ENCODE data around the gene HIGD2A. TPM values are rescaled to one million over a fixed set of nuclear protein-coding genes. Genes with fewer than 3 reads are reported as not detected.

Gene HIGD2A
- total RNA-seq, 1 experiment from 2014 or later = 98.2 TPM

DNA sequence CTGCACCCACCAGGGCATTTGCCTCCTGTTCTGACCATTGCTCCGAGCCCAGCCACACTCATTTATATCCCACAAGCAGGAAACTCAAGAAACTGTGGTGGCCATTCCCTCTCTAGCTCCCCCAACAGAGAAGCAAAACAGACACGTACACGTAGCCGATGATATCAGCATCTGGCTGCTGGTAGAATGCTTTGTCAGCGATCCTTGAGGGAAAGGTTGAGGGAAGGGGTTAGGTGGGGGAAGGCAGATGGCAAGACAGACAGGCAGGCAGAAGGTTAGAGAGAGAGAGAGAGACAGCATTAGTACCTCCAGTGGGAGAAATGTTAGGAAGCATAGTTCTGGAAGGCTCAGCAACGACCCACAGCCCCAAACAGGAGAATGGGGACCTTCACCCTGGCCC is 7.8 kb downstream of the HIGD2A start (continued):
- no peak for TF ChIP-seq GABPB1 (CRISPR knock-in tag; IDR thresholded peaks at IDR 0.05)
- TF ChIP-seq, protein P1, sequence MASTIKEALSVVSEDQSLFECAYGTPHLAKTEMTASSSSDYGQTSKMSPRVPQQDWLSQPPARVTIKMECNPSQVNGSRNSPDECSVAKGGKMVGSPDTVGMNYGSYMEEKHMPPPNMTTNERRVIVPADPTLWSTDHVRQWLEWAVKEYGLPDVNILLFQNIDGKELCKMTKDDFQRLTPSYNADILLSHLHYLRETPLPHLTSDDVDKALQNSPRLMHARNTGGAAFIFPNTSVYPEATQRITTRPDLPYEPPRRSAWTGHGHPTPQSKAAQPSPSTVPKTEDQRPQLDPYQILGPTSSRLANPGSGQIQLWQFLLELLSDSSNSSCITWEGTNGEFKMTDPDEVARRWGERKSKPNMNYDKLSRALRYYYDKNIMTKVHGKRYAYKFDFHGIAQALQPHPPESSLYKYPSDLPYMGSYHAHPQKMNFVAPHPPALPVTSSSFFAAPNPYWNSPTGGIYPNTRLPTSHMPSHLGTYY (CRISPR knock-in tag; IDR thresholded peaks at IDR 0.05) = no peak
- TF ChIP-seq NR3C1 (CRISPR knock-in tag; conservative IDR thresholded peaks at IDR 0.05; ENCODE audit: low read depth) = no peak

DNA sequence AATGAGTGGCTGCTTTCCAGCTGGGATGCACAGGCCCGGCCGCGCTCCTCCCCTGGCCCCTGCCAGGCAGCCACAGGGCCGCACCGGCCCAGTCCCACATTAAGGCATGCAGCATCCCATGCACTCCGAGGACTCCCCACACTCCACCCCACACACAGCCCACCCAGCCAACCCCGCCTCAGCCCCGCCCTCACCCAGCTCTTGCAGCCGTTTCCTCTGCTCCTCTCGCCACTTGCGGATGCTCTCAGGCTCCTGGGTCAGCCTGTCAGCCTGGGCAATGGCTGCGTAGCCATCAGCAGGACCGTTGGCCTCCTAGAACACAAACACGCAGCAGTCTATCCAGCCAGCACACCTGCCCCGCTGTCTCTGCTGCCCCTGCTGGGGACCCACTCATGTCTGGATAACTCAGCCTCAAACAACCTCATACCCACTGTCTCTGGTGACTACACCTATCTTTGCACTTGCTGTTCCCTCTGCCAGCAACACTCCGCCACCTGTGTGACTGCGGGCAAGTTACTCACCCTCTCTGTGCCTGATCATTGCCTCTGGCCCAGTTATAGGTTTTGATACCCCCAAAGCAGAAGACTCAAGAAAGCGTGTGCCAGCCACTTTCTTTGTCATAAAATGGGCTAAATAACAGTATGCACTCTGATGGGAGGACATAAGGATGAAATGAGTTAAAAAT is 9.3 kb downstream of the HIGD2A start:
- Mint-ChIP-seq H3K9me3 (no peaks in the 10 kb centered on the region), H3K4me3 (no peak overlapping the region), H3K27ac (no peak overlapping the region), H3K27me3 (ENCODE audit: low read depth) (no peaks in the 10 kb centered on the region; the same call in 1 of the 2 replicates), H3K36me3 (no peaks in the 10 kb centered on the region), H3K4me1 (no peaks in the 10 kb centered on the region)
- ChIA-PET CTCF (no interaction called here), POLR2A (no interaction called here)
- no peak for ATAC-seq
- no peak for DNase-seq (ENCODE audit: low spot score)
- TF ChIP-seq RELA (CRISPR knock-in tag; IDR thresholded peaks at IDR 0.05; ENCODE audit: borderline replicate concordance) = no peak
- TF ChIP-seq, protein P2, sequence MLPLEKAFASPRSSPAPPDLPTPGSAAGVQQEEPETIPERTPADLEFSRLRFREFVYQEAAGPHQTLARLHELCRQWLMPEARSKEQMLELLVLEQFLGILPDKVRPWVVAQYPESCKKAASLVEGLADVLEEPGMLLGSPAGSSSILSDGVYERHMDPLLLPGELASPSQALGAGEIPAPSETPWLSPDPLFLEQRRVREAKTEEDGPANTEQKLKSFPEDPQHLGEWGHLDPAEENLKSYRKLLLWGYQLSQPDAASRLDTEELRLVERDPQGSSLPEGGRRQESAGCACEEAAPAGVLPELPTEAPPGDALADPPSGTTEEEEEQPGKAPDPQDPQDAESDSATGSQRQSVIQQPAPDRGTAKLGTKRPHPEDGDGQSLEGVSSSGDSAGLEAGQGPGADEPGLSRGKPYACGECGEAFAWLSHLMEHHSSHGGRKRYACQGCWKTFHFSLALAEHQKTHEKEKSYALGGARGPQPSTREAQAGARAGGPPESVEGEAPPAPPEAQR (CRISPR knock-in tag; IDR thresholded peaks at IDR 0.05) = no peak
- TF ChIP-seq ESRRA (CRISPR knock-in tag; IDR thresholded peaks at IDR 0.05; ENCODE audit: borderline replicate concordance) = no peak
- TF ChIP-seq, protein P3, sequence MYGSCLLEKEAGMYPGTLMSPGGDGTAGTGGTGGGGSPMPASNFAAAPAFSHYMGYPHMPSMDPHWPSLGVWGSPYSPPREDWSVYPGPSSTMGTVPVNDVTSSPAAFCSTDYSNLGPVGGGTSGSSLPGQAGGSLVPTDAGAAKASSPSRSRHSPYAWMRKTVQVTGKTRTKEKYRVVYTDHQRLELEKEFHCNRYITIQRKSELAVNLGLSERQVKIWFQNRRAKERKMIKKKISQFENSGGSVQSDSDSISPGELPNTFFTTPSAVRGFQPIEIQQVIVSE (CRISPR knock-in tag; IDR thresholded peaks at IDR 0.05; ENCODE audit: borderline replicate concordance) = no peak
- TF ChIP-seq, protein P4, sequence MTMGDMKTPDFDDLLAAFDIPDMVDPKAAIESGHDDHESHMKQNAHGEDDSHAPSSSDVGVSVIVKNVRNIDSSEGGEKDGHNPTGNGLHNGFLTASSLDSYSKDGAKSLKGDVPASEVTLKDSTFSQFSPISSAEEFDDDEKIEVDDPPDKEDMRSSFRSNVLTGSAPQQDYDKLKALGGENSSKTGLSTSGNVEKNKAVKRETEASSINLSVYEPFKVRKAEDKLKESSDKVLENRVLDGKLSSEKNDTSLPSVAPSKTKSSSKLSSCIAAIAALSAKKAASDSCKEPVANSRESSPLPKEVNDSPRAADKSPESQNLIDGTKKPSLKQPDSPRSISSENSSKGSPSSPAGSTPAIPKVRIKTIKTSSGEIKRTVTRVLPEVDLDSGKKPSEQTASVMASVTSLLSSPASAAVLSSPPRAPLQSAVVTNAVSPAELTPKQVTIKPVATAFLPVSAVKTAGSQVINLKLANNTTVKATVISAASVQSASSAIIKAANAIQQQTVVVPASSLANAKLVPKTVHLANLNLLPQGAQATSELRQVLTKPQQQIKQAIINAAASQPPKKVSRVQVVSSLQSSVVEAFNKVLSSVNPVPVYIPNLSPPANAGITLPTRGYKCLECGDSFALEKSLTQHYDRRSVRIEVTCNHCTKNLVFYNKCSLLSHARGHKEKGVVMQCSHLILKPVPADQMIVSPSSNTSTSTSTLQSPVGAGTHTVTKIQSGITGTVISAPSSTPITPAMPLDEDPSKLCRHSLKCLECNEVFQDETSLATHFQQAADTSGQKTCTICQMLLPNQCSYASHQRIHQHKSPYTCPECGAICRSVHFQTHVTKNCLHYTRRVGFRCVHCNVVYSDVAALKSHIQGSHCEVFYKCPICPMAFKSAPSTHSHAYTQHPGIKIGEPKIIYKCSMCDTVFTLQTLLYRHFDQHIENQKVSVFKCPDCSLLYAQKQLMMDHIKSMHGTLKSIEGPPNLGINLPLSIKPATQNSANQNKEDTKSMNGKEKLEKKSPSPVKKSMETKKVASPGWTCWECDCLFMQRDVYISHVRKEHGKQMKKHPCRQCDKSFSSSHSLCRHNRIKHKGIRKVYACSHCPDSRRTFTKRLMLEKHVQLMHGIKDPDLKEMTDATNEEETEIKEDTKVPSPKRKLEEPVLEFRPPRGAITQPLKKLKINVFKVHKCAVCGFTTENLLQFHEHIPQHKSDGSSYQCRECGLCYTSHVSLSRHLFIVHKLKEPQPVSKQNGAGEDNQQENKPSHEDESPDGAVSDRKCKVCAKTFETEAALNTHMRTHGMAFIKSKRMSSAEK (CRISPR knock-in tag; IDR thresholded peaks at IDR 0.05; ENCODE audit: borderline replicate concordance) = no peak
- no peak for TF ChIP-seq GTF2I (CRISPR knock-in tag; conservative IDR thresholded peaks at IDR 0.05)
- TF ChIP-seq ZNF423 (CRISPR knock-in tag; IDR thresholded peaks at IDR 0.05) = no peak
- TF ChIP-seq ZNF396 (CRISPR knock-in tag; IDR thresholded peaks at IDR 0.05; ENCODE audit: borderline replicate concordance) = no peak
- no peak for TF ChIP-seq RORB (CRISPR knock-in tag; IDR thresholded peaks at IDR 0.05)
- TF ChIP-seq ZNF416 (CRISPR knock-in tag; IDR thresholded peaks at IDR 0.05) = no peak
- TF ChIP-seq, protein P5, sequence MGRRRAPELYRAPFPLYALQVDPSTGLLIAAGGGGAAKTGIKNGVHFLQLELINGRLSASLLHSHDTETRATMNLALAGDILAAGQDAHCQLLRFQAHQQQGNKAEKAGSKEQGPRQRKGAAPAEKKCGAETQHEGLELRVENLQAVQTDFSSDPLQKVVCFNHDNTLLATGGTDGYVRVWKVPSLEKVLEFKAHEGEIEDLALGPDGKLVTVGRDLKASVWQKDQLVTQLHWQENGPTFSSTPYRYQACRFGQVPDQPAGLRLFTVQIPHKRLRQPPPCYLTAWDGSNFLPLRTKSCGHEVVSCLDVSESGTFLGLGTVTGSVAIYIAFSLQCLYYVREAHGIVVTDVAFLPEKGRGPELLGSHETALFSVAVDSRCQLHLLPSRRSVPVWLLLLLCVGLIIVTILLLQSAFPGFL (CRISPR knock-in tag; IDR thresholded peaks at IDR 0.05; ENCODE audit: borderline replicate concordance) = no peak
- TF ChIP-seq, protein P6, sequence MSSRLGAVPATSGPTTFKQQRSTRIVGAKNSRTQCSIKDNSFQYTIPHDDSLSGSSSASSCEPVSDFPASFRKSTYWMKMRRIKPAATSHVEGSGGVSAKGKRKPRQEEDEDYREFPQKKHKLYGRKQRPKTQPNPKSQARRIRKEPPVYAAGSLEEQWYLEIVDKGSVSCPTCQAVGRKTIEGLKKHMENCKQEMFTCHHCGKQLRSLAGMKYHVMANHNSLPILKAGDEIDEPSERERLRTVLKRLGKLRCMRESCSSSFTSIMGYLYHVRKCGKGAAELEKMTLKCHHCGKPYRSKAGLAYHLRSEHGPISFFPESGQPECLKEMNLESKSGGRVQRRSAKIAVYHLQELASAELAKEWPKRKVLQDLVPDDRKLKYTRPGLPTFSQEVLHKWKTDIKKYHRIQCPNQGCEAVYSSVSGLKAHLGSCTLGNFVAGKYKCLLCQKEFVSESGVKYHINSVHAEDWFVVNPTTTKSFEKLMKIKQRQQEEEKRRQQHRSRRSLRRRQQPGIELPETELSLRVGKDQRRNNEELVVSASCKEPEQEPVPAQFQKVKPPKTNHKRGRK (CRISPR knock-in tag; IDR thresholded peaks at IDR 0.05; ENCODE audit: borderline replicate concordance) = no peak
- no peak for TF ChIP-seq JAZF1 (CRISPR knock-in tag; IDR thresholded peaks at IDR 0.05)
- TF ChIP-seq OVOL2 (CRISPR knock-in tag; IDR thresholded peaks at IDR 0.05; ENCODE audit: borderline replicate concordance) = no peak

All from WTC11 (cell line).